CD8-positive, alpha-beta memory T cell (primary cell): ENCODE measurements around the gene KRTAP10-9. TPM values are rescaled to one million over a fixed set of nuclear protein-coding genes. Genes with fewer than 3 reads are reported as not detected.
"Not testable (repeated sequence)": the region's sequence is repeated elsewhere in the genome, so short reads cannot be mapped to it uniquely, and the experiment has no call there.

Experiments used
- CTCF ChIA-PET: fragments of 350-600 bp; sonication (Branson Sonifier 250); formaldehyde crosslinking; loops from one replicate; lab custom pipeline; 2021; ENCODE audit warnings: antibody characterized with exemption; lab: Charles Lee
- POLR2A ChIA-PET: fragments of 350-600 bp; sonication (Branson Sonifier 250); formaldehyde crosslinking; loops from one replicate; lab custom pipeline; 2021; ENCODE audit warnings: antibody characterized with exemption; lab: Charles Lee
- DNase-seq, 5 donors: peaks; one replicate each; pipeline versions ENCODE4 v3.0.0 to v3.0.0-alpha.2; 2020 to 2022; ENCODE audit warnings: mixed read lengths in 1 of 5
- H3K27ac ChIP-seq: one replicate; pipeline ENCODE4 v1.7.0; 2013; ENCODE audit warnings: low read depth, mild to moderate bottlenecking, low read length, moderate library complexity
- H3K27me3 ChIP-seq: 2 replicates; pipeline ENCODE4 v1.7.0; 2013; ENCODE audit warnings: low read length, mild to moderate bottlenecking; ENCODE audit not compliant: insufficient read depth, poor library complexity, severe bottlenecking
- H3K36me3 ChIP-seq: 2 replicates; pipeline ENCODE4 v1.7.0; 2013; ENCODE audit warnings: mild to moderate bottlenecking, low read length, moderate library complexity; ENCODE audit not compliant: insufficient read depth
- H3K4me1 ChIP-seq: 2 replicates; pipeline ENCODE4 v1.7.0; 2013; ENCODE audit warnings: mild to moderate bottlenecking, low read length, moderate library complexity; ENCODE audit not compliant: insufficient read depth
- H3K4me3 ChIP-seq: 2 replicates; pipeline ENCODE4 v1.7.0; 2013; ENCODE audit warnings: mild to moderate bottlenecking, low read length
- H3K9me3 ChIP-seq: 2 replicates; pipeline ENCODE4 v1.7.0; 2013; ENCODE audit warnings: mild to moderate bottlenecking, low read length
- H3K27ac Mint-ChIP-seq, 8 donors: one replicate each; pipeline ENCODE4 v1.8.0; 2020 to 2021; ENCODE audit warnings: mixed read lengths in 8 of 8, mild to moderate bottlenecking in 6 of 8, inconsistent platforms in 3 of 8, moderate library complexity in 3 of 8
- H3K27me3 Mint-ChIP-seq, 2 donors: one replicate each; pipeline ENCODE4 v1.8.0; 2020 to 2021; ENCODE audit warnings: mixed read lengths in 2 of 2, mild to moderate bottlenecking in 1 of 2, moderate library complexity in 1 of 2
- H3K36me3 Mint-ChIP-seq, 3 donors: one replicate each; pipeline ENCODE4 v1.8.0; 2020 to 2021; ENCODE audit warnings: mixed read lengths in 3 of 3, inconsistent platforms in 1 of 3, mild to moderate bottlenecking in 1 of 3
- H3K4me1 Mint-ChIP-seq, 3 donors: one replicate each; pipeline ENCODE4 v1.8.0; 2020 to 2021; ENCODE audit warnings: mixed read lengths in 3 of 3, inconsistent platforms in 1 of 3, mild to moderate bottlenecking in 1 of 3
- H3K4me3 Mint-ChIP-seq, 7 donors: one replicate each; pipeline ENCODE4 v1.8.0; 2020 to 2021; ENCODE audit warnings: mixed read lengths in 7 of 7, mild to moderate bottlenecking in 6 of 7, moderate library complexity in 4 of 7, inconsistent platforms in 2 of 7
- H3K9me3 Mint-ChIP-seq, 5 donors: one replicate each; pipeline ENCODE4 v1.8.0; 2020 to 2022; ENCODE audit warnings: mixed read lengths in 5 of 5, mild to moderate bottlenecking in 3 of 5, moderate library complexity in 2 of 5, inconsistent platforms in 1 of 5
- polyA plus RNA-seq: library from polyadenylated mRNA; unstranded; fragments of 300-500 nt; fragmentation: Illumina TruSeq; gene quantifications from one replicate; pipeline ENCODE4 v1.2.3, GENCODE V29; 2021
- total RNA-seq, 2 experiments: library from RNA; stranded (reverse); gene quantifications; one replicate each; pipeline ENCODE4 v1.2.3, GENCODE V29; 2021

The KRTAP10-9 gene
- total and polyA plus RNA-seq, 3 experiments from 2014 or later = not detected

DNA sequence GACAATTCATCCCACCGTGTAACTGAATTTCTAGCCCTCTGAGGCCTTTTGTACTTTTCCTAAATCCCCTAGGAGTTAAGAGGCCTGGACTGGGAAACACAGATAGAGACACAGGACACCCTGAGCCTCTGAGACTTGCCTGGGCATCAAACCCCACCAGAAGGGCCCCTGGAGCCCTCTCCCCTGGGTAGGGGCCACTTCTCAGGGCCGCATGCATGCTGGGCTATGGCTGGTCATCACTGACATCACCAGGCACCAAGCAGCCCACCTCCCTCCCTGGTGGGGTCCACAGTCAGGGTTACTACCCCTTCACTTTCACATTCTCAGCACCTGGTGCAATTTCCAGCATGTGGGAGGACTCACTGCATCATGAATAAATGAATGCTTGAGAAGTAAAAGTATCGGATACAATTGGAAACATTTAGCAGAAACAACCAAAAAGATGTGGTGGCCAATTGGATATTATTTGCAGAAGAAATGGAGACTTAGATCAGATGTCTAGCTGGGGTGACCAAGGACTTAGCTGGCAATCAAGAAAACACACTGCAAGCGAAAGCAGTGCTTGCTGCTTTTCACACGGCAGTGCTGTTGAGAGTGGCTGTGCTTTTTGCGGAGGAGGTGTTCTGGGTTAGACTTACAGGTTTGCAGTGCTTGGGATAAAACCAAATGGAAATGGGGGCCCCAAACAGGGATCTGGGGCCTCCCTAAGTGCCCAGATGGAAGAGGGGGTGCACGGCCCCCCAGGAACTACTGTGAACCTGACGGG lies 27.4 kb upstream of the KRTAP10-9 start:
- no peak overlapping the region for H3K27ac Mint-ChIP-seq
- no peak overlapping the region for H3K4me3 ChIP-seq
- H3K4me3 Mint-ChIP-seq = no peak overlapping the region
- ChIA-PET POLR2A (no interaction called here), CTCF (no interaction called here)
- H3K27me3 ChIP-seq = no peaks in the 10 kb centered on the region
- peaks cover 0 to 9% (median 4%) of the 10 kb centered on the region in 5 donors for H3K9me3 Mint-ChIP-seq
- H3K9me3 ChIP-seq = no peaks in the 10 kb centered on the region
- peaks cover 0 to 9% (median 2%) of the 10 kb centered on the region in 3 donors for H3K36me3 Mint-ChIP-seq
- DNase-seq = no peak
- peaks cover 7 to 11% of the 10 kb centered on the region in 2 donors for H3K27me3 Mint-ChIP-seq
- peaks cover 2 to 5% (median 4%) of the 10 kb centered on the region in 3 donors for H3K4me1 Mint-ChIP-seq
- no peak overlapping the region for H3K27ac ChIP-seq
- no peaks in the 10 kb centered on the region for H3K4me1 ChIP-seq
- H3K36me3 ChIP-seq = no peaks in the 10 kb centered on the region

- H3K4me3 Mint-ChIP-seq, H3K4me1 ChIP-seq, POLR2A ChIA-PET, DNase-seq, H3K27ac ChIP-seq, H3K9me3 Mint-ChIP-seq, H3K27me3 ChIP-seq, CTCF ChIA-PET, H3K4me3 ChIP-seq, H3K4me1 Mint-ChIP-seq, H3K36me3 ChIP-seq, H3K9me3 ChIP-seq: not testable (repeated sequence)
- H3K27ac Mint-ChIP-seq = peak within 1 kb of the TSS in 1 of 8 donors; percentile 68
- peaks cover 0 to 12% (median 0%) of the 10 kb centered on the region in 3 donors for H3K36me3 Mint-ChIP-seq
- peaks cover 12 to 15% of the 10 kb centered on the region in 2 donors for H3K27me3 Mint-ChIP-seq
Observed at GRCh38 chr21:44600118-44600978, 26.5 kb upstream of the KRTAP10-9 start, which contains the start of gene KRTAP10-7. Gene KRTAP10-7 (plus strand): TSS chr21:44600597. CDS start chr21:44600622, 25 bp downstream.

- H3K9me3 Mint-ChIP-seq, H3K4me1 ChIP-seq, H3K27me3 ChIP-seq, POLR2A ChIA-PET, H3K27ac Mint-ChIP-seq, H3K36me3 ChIP-seq, H3K9me3 ChIP-seq, H3K4me1 Mint-ChIP-seq, CTCF ChIA-PET, H3K27ac ChIP-seq, H3K4me3 ChIP-seq, DNase-seq, H3K4me3 Mint-ChIP-seq: not testable (repeated sequence)
- Mint-ChIP-seq H3K36me3 (peaks cover 0 to 15% (median 0%) of the 10 kb centered on the region in 3 donors), H3K27me3 (peaks cover 16 to 20% of the 10 kb centered on the region in 2 donors)
Observed at GRCh38 chr21:44601091-44601490, 25.8 kb upstream of the KRTAP10-9 start.

DNA sequence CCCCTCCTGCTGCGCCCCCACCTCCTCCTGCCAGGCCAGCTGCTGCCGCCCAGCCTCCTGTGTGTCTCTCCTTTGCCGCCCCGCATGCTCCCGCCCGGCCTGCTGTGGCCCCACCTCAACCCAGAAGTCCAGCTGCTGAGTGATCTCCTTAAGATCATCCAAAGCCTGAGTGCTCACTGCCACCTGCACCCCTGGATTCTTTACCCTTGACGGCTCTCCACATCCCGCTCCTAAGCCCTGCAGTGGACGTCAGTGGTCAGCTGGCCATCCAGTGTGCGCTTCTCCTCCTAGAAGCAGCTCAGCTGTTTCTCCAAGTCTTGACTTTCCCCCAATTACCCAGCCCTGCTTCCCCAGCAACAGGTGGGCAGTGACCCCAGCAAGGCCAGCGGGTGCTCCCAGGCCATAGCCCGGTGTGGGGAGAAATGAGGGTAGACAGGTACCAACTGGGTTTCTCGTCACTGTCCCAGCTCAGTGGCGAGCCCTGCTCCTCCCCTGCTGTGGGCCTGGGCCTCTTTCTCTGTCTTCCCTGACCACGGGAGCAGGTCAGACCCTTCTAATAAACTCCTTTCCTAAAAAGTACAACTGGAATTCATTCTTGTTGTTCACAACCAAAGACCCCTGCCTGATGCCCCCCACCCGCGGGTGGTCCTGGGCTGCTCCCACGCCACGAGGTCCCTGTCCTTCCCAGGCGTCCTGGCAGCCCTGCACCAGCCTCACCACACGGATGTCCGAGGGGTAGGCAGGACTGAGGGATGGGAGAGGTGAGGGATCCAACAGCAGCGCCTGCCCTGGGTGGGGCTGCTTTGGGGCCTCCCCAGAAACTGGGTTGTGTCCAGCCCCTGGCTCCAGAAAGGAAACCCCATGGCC lies 25.1 kb upstream of the KRTAP10-9 start:
- Mint-ChIP-seq H3K4me3 (no peak overlapping the region), H3K9me3 (peaks cover 0 to 9% (median 4%) of the 10 kb centered on the region in 5 donors), H3K27ac (peak overlapping the region in 3 of 8 donors; percentile 17 to 68 (median 37)), H3K4me1 (no peaks in the 10 kb centered on the region), H3K27me3 (peaks cover 16 to 26% of the 10 kb centered on the region in 2 donors), H3K36me3 (peaks cover 0 to 15% (median 0%) of the 10 kb centered on the region in 3 donors)
- Histone ChIP-seq H3K27ac (no peak overlapping the region), H3K9me3 (no peaks in the 10 kb centered on the region), H3K4me1 (no peaks in the 10 kb centered on the region), H3K4me3 (no peak overlapping the region), H3K27me3 (no peaks in the 10 kb centered on the region), H3K36me3 (no peaks in the 10 kb centered on the region)
- ChIA-PET CTCF (no interaction called here), POLR2A (no interaction called here)
- no peak for DNase-seq

DNA sequence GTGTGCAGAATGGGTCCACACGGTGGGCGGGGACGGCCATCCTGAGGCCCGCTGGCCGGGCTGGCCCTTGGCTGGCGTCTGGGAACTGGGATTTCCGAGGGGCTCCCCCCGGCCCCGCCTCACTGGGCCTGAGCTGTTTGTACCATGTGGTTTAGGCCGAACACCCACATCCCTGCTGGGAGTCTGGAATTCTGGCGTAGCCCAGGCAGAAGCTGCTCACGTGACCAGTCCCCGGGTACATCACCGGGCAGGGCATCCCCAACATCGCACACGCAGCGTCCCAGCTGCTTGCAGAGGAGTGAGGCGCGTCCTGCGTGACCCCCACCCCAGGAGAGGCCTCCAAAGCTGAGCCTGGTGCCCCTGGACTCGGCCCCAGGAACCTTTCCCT lies 24.4 kb upstream of the KRTAP10-9 start:
- Histone ChIP-seq H3K27me3 (peaks cover under 1% of the 10 kb centered on the region), H3K4me1 (no peaks in the 10 kb centered on the region), H3K4me3 (no peak overlapping the region), H3K27ac (no peak overlapping the region), H3K36me3 (no peaks in the 10 kb centered on the region), H3K9me3 (no peaks in the 10 kb centered on the region)
- ChIA-PET POLR2A (no interaction called here), CTCF (no interaction called here)
- Mint-ChIP-seq H3K4me1 (no peaks in the 10 kb centered on the region), H3K36me3 (peaks cover 0 to 15% (median 0%) of the 10 kb centered on the region in 3 donors), H3K9me3 (peaks cover 0 to 9% (median 4%) of the 10 kb centered on the region in 5 donors), H3K27ac (no peak overlapping the region), H3K4me3 (no peak overlapping the region), H3K27me3 (peaks cover 17 to 26% of the 10 kb centered on the region in 2 donors)
- no peak for DNase-seq

DNA sequence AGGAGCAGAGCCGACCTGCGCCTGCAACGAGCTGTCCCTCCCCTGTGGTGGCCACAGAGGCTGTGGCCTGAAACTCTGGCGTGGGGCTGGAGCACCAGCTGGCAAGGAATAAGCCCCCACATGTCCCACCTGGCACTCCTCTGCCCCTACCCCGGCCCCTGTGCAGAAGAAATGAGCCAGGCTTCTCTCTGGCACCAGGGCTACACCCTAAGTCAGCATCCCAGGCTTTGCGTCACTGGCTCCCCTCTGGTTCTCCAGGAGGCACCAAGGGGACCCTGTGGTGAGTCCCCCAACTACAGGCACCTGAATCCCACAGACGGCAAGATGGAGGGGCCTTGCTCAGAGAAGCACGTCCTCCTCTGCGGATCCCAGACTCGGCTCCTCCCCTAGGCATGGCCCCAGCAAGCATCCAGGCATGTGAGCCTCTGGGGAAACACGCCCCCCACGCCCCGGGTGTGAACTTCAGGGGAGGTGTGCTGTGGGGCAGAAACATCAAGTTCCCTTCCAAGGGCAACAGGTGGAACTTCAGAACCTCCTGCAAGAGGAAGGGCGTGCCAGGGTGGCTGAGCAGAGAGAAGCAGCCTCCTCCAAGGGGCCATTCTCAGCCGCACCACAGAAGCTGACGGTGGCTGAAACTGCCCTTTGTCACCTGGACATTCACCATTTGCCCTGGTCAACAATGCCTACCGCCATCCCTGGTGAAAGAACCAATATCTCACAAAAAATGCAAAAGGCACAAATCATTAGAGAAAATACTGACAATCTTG lies 23.6 kb upstream of the KRTAP10-9 start:
- H3K36me3 Mint-ChIP-seq = peaks cover 0 to 12% (median 0%) of the 10 kb centered on the region in 3 donors
- no peak overlapping the region for H3K4me3 Mint-ChIP-seq
- no peak overlapping the region for H3K27ac ChIP-seq
- H3K4me3 ChIP-seq = no peak overlapping the region
- no peaks in the 10 kb centered on the region for H3K9me3 ChIP-seq
- H3K36me3 ChIP-seq = no peaks in the 10 kb centered on the region
- peaks cover 5% of the 10 kb centered on the region for H3K27me3 ChIP-seq
- H3K4me1 Mint-ChIP-seq = no peaks in the 10 kb centered on the region
- H3K4me1 ChIP-seq = no peaks in the 10 kb centered on the region
- POLR2A ChIA-PET = no interaction called here
- CTCF ChIA-PET = no interaction called here
- peak overlapping the region in 2 of 8 donors; percentile 11 to 38 for H3K27ac Mint-ChIP-seq
- peaks cover 17 to 31% of the 10 kb centered on the region in 2 donors for H3K27me3 Mint-ChIP-seq
- H3K9me3 Mint-ChIP-seq = peaks cover 0 to 6% (median 4%) of the 10 kb centered on the region in 5 donors
- no peak for DNase-seq

DNA sequence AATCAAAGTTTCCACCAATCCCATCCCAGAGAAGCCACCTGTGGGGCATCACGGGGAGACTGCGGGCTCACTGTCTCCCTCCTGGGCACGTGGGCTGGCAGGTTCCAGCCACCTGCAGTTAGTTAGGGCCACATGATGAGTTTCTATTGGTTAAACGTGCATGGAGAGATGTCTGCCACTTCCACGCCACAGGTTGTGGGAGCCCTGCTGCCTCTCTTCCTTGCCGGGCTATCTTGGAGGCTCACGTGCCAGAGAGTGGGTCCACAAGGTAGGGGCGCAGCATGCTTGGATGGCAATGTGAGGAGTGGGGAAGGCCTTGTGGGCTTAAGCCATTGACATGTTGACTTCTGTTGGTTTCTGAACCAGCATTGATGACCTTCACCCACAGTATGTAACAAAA lies 23.0 kb upstream of the KRTAP10-9 start:
- peaks cover 14 to 31% of the 10 kb centered on the region in 2 donors for H3K27me3 Mint-ChIP-seq
- H3K27ac ChIP-seq = no peak overlapping the region
- no peak overlapping the region for H3K4me3 Mint-ChIP-seq
- H3K27me3 ChIP-seq = peaks cover 5% of the 10 kb centered on the region
- no peaks in the 10 kb centered on the region for H3K36me3 ChIP-seq
- no peaks in the 10 kb centered on the region for H3K9me3 ChIP-seq
- H3K4me3 ChIP-seq = no peak overlapping the region
- H3K36me3 Mint-ChIP-seq = peaks cover 0 to 9% (median 0%) of the 10 kb centered on the region in 3 donors
- no peaks in the 10 kb centered on the region for H3K4me1 Mint-ChIP-seq
- DNase-seq = no peak
- H3K27ac Mint-ChIP-seq = peak overlapping the region in 1 of 8 donors; percentile 11
- H3K4me1 ChIP-seq = no peaks in the 10 kb centered on the region
- peaks cover 0 to 5% (median 3%) of the 10 kb centered on the region in 5 donors for H3K9me3 Mint-ChIP-seq
- ChIA-PET CTCF (no interaction called here), POLR2A (no interaction called here)
